IPS-11a (cell line): ENCODE data around the gene TNFSF10.
"Not testable (repeated sequence)": the region's sequence is repeated elsewhere in the genome, so short reads cannot be mapped to it uniquely, and the experiment has no call there.

Experiments
- H3K4me3 ChIP-seq: one replicate; pipeline ENCODE4 v1.5.1; 2013; ENCODE audit warnings: low read depth, low read length, control low read depth

Gene TNFSF10

GRCh38 chr3:172544404-172544803, 21.2 kb upstream of the TNFSF10 start:
- no peak overlapping the region for H3K4me3 ChIP-seq

GRCh38 chr3:172543884-172544283, 20.7 kb upstream of the TNFSF10 start:
- no peak overlapping the region for H3K4me3 ChIP-seq

GRCh38 chr3:172543419-172543818, 20.2 kb upstream of the TNFSF10 start:
- no peak overlapping the region for H3K4me3 ChIP-seq

GRCh38 chr3:172542999-172543398, 19.8 kb upstream of the TNFSF10 start:
- no peak overlapping the region for H3K4me3 ChIP-seq

- H3K4me3 ChIP-seq, result no peak overlapping the region
Observed at GRCh38 chr3:172541945-172542488, 18.8 kb upstream of the TNFSF10 start.

- no peak overlapping the region for H3K4me3 ChIP-seq
Observed at GRCh38 chr3:172540049-172540448, 16.8 kb upstream of the TNFSF10 start.

GRCh38 chr3:172539273-172539672, 16.0 kb upstream of the TNFSF10 start:
- no peak overlapping the region for H3K4me3 ChIP-seq

GRCh38 chr3:172538368-172539151, 15.3 kb upstream of the TNFSF10 start:
- H3K4me3 ChIP-seq, result no peak overlapping the region

GRCh38 chr3:172537507-172538158, 14.4 kb upstream of the TNFSF10 start:
- no peak overlapping the region for H3K4me3 ChIP-seq

- H3K4me3 ChIP-seq, result no peak overlapping the region
Observed at GRCh38 chr3:172536993-172537419, 13.8 kb upstream of the TNFSF10 start.

- no peak overlapping the region for H3K4me3 ChIP-seq
Observed at GRCh38 chr3:172536505-172536904, 13.3 kb upstream of the TNFSF10 start.

- no peak overlapping the region for H3K4me3 ChIP-seq
Observed at GRCh38 chr3:172530566-172530965, 7.3 kb upstream of the TNFSF10 start.

GRCh38 chr3:172530101-172530561, 6.9 kb upstream of the TNFSF10 start:
- H3K4me3 ChIP-seq, result no peak overlapping the region

GRCh38 chr3:172528677-172529076, 5.4 kb upstream of the TNFSF10 start:
- H3K4me3 ChIP-seq, result no peak overlapping the region

- H3K4me3 ChIP-seq, result no peak overlapping the region
Observed at GRCh38 chr3:172527306-172527705, 4.1 kb upstream of the TNFSF10 start.

GRCh38 chr3:172525116-172525613, 1.9 kb upstream of the TNFSF10 start:
- H3K4me3 ChIP-seq, result no peak overlapping the region

GRCh38 chr3:172524611-172525010, 1.4 kb upstream of the TNFSF10 start:
- H3K4me3 ChIP-seq, result no peak overlapping the region

- not testable (repeated sequence) for H3K4me3 ChIP-seq
Observed at GRCh38 chr3:172521837-172522726, 1.1 kb downstream of the TNFSF10 start.

GRCh38 chr3:172520301-172520831, 2.9 kb downstream of the TNFSF10 start:
- no peak overlapping the region for H3K4me3 ChIP-seq

- no peak overlapping the region for H3K4me3 ChIP-seq
Observed at GRCh38 chr3:172519740-172520139, 3.5 kb downstream of the TNFSF10 start.
